Stimulated activated CD4-positive, alpha-beta T cell treated with anti-CD3 and anti-CD28 coated beads, Interleukin-15, amount 100 ng/mL, for 24 hours (primary cell): Measurements from ENCODE around the gene IRF2.

Experiments
- DNase-seq: peaks from one replicate; pipeline ENCODE4 v3.0.0-alpha.2; 2020

Gene IRF2

DNA sequence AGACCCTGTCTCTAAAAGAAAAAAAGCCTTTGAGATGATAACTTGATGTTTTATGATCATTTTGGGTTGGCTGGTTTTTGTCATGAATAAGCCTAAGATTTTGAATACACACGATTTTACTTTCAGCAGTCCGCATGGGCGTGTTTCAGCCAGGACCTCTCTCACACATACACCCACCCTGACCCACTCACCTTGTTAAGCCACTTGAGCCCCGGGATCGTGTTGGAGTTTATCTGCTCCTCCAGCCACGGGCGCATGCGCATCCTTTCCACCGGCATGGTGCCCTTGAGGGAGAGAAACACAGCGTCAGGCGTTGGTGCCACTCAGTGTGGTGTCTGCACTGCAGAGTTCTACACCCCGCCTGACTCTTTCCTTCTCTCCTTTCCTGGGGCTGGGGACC, 45.6 kb downstream of the IRF2 start:
- DNase-seq: no peak

DNA sequence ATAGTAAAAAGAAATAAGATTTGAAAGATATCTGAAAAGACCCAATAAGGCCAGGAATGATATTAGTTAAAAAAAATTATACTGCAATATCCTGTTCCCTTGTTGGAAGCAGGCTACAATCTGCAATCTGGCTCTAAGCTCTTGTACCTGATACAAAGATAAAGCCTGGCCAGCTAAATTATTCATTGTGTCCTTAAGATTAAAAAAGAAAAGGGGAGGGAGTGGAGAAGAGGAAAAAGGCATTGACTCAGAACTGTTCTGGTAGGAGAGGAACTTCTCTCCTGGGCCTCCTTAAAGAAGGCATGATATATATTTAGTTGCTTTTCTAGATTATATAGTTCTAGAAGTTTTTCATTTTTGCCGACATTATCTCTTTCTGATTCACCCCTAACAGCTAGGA, 46.7 kb downstream of the IRF2 start:
- no peak for DNase-seq

DNA sequence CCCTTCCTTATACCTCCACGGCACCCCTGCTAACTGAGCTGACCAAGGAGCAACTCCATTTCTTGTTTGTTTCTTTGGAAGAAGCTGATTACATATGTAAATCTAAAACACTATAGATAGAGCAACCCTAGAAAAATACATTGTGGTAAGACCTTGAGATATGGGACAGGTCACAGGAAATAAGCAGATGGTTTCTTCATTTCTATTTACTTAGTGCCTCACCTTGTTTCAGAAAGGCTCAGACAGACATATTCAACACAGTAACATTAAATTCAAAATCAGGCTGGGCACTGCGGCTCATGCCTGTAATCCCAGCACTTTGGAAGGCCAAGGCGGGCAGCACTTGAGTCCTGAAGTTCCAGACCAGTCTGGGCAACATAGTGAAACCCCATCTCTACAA, 47.3 kb downstream of the IRF2 start:
- DNase-seq: no peak

DNA sequence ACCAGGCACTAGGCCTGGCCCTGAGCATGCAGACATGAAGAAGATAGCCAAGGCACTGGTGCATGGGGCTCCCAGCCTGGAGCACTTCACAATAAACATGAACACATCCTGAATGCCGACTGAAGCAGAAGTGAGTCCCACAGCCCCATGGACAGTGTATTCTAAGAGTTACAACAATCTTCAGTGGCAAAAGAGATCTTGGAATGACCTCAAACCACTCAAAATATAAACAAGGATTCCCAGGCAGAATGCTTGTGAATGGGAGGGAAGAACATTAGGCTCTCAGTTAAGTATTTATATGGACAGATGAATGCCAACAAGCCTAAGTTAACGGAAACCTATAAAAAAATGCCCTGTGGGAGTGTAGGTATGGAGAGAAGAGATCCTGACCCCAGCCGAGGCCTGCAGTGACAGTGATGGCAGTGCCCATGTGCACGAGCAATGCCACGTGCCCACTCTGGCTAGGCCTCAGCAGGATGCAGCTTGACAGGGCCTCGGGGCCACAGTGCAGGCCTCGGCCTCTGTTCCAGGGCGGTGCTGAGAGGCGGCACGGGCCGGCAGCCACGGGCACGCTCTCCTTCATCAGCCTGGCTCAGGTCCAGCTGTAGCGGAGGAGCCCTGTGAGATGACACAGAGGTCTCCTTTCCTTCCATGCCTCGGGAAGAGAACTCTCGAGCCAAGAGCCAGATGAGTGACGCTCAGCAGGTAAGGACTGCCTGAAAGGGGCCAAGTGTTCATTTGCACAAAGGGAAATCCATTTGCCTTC, 49.2 kb downstream of the IRF2 start:
- DNase-seq: no peak

DNA sequence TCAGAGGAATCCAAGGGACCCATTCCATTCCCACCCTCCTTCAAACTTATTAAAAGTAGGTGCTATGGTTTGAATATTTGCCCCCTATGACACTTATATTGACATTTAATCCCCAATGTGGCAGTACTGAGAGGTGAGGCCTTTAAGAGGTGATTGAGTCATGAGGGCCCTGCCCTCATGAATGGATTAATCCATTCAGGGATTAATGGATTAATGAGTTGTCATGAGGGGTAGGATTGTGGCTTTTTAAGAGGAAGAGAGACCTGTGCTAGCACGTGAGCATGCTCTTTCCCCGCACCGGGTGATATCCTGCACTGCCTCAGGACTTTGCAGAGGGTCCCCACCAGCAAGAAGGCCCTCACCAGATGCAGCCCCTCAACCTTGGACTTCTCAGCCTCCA, 50.1 kb downstream of the IRF2 start:
- no peak for DNase-seq

DNA sequence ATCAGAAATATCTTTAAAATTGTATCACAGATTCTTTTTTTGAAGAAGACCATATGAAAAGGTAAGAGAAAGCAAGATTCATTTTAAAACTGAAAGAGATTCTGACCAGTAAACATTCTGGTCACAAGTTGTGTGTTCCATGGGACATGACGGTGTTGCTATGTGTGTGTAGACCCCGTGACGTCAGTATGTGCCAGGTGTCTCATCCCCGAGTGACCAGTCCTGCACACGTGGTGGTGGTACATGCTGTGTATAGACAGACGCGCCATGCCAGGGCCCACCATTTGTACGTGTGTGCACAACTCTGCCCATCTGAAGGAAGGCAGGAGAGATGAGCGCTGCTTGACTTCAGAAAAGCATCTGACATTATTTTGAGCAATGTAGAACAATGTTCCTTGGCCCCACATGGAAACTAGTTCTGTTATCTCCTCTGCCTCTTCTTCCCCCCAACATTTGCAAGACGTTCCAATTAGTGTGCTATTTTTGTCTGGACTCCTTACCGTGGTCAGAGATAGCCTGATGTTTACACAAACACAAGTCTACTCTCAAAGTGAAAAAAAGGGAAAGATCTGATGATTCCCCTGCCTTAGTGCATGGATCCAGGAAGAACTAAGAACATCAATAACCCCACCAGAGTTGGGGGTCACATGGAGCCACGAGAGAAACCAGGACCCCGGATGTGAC, 51.2 kb downstream of the IRF2 start:
- no peak for DNase-seq

DNA sequence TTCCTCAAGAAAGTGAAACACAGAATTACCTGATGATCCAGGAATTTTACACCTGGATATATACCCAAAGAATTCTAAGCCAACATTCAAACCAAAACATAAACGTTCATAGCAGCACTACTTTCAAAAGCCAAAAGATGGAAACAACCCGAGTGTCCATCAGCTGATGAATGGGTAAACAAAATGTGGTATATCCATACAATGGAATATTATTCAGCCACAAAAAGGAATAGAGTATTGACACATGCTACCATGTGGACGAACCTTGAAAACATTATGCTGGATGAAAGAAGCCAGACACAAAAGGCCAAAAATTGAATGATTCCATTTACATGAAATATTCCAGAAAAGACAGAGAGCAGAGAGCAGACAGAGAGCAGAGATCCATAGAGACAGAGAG, 52.0 kb downstream of the IRF2 start:
- no peak for DNase-seq

DNA sequence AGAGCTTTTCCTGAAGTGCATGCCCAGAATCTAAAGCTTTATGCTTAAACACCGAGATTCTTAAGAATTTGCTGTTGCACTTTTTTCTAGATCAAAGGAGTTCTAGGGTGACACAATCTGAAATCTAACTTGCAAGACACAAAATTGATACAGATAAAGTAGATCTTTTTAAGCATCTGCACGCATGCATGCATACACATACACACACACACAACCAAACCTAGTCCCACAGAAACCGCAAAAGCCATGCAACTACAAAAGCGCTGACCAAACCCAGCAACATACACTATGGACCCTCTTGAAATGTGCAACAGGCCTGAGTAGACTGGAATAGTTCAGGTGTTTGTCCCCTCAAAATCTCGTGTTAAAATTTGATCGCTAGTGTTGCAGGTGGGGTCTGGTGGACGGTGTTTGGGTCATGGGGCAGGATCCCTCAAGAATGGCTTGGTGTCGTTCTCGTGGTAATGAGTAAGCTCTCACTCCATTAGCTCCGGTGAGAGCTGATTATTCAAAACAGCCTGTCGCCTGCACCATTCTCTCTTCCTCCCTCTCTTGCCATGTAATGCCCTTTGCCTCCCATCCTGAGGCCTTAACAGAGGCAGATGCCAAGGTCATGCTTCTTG, 52.7 kb downstream of the IRF2 start:
- no peak for DNase-seq

DNA sequence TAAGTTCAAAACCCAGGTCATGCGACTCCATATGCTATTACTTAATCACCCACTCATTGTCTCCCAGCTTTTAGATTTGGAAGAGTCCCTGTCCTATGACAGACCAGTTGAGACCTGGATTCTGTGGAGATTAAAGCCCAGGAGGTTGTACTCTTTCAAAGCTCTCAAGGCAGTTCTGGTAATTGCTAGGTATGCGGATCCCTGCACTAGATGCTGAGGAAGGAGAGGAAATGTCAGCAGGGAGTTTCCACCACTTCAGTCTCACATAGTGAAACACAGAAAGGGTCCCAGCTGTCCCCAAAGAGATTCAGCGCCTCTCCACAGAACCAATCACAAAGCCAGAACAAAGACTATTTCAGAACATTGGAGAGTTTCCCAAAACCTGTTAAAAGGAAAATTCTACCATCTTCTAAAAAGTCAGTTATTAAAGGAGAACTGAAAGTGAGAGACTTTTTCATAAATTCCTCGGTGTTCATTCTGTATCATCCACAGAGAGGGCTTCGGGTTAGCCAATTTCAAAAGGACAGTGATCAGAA, 53.4 kb downstream of the IRF2 start:
- peak; percentile 27 for DNase-seq

DNA sequence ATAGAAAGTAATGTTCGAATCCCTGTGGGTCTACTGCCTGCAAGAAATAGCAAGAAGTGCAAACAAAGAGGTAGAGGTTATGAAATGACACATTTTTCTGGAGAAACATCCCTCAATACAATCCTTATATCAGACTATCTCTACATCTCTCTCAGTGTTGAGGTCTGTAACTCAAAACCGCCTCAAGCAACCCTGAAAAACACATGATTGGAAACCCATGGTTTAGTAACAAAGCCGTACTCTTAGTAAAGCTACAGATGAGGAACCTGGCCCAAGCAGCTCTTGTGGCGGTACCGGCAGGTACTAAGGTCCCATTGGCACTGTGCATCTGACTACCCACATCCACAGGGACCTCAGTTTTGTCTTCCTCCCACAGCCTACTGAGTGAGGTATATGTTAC, 53.9 kb downstream of the IRF2 start:
- peak; percentile 30 for DNase-seq

DNA sequence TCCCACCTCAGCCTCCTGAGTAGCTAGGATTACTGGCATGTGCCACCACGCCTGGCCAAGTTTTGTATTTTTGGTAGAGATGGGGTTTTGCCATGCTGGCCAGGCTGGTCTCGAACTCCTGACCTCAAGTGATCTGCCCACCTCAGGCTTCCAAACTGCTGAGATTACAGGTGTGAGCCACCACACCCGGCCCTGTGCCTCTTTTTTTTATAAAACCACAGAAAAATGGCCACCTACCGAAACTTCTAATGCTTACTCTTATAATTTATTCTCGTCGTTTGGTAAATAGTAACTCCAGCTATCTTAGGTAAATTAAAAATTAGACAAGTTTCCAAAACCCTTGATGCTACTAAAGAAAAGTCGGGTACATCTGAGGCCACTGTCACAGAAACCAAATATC, 54.4 kb downstream of the IRF2 start:
- no peak for DNase-seq

DNA sequence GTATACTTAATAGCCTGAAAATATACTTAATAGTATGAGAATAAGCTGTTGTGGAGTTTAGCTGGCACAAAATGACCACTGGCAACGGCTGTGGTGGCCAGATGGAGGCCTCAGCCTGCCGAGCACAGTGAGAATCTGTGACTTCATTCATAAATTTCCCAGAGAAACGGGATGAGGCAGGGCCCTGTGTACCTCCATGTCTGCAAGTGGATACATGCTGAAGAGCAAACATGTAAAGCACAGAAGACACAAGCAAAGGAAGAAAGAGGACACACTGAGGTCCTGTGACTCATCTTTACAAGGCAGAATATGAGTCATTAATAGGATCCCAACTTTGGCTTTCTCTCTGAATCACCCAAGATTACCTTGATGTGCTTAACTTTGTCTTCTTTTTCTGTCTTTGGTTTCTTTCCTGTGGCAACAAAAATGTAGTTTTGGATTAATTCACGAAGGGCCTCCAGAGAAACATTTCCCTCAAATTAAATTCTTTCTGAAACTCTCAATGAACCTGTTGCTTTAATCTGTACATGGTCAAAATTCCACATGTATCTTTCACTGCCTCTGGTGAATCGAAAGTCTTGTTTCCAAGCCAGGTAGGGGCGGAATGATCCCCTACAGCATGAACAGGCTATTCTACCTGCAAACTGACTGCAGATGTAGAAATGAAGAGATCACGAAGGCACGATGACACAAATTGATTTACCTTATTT, 56.4 kb downstream of the IRF2 start:
- peak; percentile 18 for DNase-seq

DNA sequence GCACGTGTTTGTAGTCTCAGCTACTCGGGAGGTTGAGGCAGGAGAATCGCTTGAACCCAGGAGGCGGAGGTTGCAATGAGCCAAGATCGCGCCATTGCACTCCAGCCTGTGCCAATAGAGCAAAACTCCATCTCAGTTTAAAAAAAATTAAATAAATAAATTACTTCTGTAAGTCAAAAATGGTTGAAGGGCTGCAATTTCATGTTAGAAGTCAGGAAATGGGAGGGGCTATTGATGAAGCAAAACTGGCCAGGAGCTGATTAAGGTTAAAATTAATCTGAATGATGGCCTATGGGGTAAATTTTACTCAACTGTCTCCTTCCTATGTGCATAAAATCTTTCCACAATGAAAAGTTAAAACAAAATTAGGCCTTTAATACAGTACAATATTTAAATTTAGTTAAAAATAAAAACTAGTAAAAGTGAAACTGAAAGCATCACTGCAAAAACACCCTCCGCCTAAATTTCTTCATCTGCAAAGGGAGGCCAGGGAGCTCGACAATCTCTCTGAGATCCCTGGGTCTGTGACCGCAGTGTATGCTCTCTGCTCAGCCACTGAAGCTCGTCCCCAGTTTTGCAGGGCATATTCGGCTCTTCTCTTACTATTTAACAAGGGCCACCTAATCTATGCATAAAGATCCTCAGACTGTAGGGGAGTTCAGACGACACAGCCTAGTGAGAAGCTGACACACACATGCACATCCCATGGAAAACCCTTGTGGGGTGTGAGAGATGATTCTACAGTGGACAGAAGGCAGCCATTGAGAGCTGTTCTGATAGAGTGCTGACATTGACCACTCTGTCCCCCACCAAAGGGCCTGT, 57.2 kb downstream of the IRF2 start:
- DNase-seq: peak; percentile 63

DNA sequence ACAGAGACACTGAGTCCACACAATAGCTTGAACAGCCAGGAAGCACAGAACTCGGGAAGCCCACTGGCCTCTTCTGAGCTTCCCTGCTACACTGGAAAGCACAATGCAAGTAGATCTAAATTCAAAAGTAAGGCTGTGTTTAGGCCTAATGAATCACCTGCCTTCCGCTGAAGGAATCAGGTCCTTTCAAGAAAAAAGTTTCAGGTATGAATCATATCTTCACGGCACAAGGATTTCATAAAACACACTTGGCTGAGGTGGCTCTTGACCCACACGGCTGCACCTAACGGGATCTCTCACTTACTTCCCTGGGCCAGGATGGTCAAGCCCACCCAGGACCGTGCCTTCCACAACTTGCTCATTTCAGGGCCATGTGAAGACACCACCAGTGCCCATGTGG, 59.3 kb downstream of the IRF2 start:
- peak; percentile 23 for DNase-seq

DNA sequence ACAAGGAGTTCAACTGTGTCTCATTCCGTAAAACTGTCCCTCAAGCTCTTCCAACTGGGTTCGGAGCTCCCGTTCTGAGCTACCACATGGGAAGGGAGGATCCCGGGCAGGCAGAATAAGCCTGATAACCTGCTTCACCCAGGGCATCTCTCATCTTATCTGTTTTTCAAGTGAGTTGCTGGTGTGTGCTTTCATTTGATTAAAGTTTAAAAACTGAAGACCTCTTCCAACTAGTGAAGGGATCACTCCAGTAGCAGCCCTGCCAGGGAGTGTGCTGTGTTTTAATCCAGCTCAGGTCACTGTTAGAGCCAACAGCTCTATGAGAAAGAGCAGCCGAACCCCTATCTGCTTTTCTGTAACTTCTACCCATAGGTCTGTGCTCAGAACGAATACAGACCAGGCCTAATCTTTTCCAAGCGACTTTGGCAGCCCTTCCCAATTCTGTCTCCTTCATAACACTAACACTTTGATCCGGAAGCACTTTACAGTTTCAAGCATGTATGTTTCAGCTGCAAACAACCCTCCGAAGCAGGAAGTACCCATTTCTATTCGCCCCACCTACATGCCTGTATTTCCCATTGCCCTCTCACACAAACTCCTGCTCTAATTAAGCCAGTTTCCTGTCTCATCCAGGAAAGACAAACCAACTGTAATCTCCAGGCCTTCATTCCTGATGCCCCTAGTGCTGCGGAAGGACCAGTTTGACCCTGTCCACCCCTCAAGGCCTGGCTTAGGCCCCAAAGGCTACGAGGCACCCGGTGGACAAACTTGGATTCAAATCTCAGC, 60.9 kb downstream of the IRF2 start:
- DNase-seq: no peak

DNA sequence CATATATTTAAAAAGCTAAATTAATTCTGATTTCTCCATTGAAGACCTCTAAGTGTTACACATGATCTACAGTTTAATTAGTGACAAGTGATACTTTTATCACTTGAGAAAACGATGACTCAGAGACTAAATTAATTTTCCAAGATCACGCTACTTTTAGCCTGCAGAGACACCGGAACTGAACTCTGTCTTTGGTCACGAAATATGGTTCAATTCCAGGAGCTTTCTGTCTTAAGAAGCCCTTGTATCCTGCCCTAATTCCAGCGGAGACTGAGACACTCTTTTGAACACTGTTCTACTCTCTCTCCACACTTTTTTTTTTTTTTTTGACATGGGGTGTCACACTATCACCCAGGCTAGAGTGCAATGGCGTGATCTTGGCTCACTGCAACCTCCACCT, 63.6 kb downstream of the IRF2 start:
- no peak for DNase-seq

DNA sequence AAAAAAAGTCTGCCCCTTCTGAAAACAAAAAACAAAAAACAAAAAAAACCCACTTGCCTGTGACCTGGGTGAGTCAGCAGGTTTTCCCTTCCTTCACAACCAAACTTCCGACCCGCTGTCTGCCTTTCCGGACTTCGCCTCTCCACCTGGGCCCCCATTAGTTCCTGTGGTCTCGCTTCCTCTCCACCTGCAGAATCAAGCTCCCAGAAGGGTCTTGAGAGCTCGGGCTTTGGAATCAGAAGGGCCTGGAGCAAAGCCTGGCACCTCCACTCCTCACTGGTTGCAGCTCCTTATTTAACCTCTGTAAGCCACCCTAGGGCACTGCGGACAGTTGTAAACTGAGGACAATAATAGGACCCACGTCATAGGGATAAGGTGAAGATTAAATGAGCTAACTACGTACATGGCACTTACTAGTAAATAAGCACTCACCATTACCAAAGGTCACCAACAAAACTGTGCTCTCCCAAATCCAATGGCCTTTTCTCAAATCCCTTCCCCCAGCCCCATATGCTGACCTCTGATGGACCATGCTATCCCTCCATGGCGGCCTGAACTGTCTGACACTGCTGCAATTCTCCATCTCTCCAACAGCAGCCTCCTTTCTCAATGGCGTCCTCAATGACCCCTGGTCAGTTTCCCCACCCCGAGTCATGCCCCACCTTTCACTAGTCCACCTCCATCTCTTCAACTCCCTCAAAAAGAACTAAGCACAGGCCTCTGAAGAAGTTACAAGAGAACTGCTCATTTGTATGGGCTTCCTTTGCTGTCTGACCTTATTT, 64.2 kb downstream of the IRF2 start:
- DNase-seq: peak; percentile 35

DNA sequence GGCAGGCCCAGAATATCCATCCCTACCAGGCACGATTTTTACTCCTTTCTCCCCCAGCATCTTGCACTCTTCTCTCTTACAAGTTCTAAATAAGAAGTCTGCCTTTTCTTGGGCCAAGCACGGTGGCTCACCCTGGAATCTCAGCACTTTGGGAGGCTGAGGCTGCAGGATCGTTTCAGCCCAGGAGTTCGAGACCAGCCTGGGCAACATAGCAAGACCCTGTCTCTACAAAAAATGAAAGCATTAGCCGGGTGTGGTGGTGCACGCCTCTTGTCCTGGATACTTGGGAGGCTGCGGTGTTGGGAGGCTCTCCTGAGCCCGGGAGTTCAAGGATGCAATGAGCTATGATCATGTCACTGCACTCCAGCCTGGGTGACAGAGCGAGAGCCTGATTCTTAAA, 64.8 kb downstream of the IRF2 start:
- no peak for DNase-seq

DNA sequence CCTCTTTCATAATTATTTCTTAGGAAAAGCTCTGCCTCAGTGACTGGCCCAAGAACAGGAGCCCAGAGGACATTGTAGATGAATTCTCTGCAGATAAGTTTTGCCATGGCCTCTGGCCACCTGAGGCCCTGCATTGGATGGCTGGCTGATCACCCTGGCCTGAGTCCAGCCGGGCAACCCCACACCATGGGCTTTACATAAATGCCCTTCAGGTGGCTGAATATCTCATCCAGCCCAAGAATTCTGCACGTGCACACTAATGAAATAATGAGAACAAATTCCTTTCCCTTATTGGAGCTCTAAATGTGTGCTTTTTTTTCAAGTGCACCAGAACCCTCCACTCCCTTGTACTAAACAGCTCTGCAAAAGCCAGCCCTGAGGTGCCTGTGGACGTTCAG, 65.7 kb downstream of the IRF2 start:
- DNase-seq: no peak

DNA sequence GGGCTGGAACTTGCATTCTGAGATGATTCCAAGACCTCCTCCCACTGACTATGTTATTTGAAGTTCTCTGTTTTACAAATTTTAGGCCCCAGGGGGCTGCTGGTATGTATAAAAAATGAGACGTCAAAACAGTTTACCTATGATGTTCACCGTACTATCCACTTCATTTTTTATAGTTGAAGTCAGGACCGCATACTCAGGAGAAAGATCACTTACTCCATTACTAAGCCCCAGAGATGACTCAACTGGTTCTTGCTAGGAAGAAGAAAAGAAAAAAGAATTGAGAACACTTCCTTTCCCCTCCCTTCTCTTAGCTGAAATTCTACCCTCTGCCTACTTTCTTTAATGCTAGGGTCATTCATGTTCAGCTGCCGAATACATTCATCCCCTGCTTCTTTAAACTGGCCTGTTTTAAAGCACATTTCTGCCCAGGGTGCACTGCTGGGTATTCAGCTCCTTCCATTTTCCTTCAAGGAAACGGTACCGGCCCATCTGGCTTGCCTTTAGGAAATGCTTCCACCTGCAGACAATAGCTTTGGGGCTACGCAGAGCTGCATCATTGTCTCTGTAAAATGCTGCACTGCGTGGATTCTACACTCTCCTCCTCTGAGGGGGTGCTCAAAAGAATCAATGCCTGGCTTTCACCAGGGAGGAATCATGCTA, 66.2 kb downstream of the IRF2 start:
- DNase-seq: no peak
